Left ventricle myocardium inferior (tissue), 1 donor: ENCODE measurements around the gene ZNF883. TPM values are rescaled to one million over a fixed set of nuclear protein-coding genes. Genes with fewer than 3 reads are reported as not detected.

Source experiments
- DNase-seq: peaks from one replicate; pipeline ENCODE4 v3.0.0-alpha.2; 2020
- H3K27ac ChIP-seq: fragments of 200-600 bp; replicated peaks from 2 replicates; pipeline ENCODE4 v1.8.0; 2021
- H3K27me3 ChIP-seq: fragments of 200-600 bp; 2 replicates; pipeline ENCODE4 v1.8.0; 2021; ENCODE audit warnings: low read depth
- H3K36me3 ChIP-seq: fragments of 200-600 bp; 2 replicates; pipeline ENCODE4 v1.8.0; 2021
- H3K4me1 ChIP-seq: fragments of 200-600 bp; 2 replicates; pipeline ENCODE4 v1.8.0; 2021
- H3K4me3 ChIP-seq: fragments of 200-600 bp; 2 replicates; pipeline ENCODE4 v1.8.0; 2021; ENCODE audit warnings: mild to moderate bottlenecking, moderate library complexity
- H3K9me3 ChIP-seq: fragments of 200-600 bp; replicated peaks from 2 replicates; pipeline ENCODE4 v1.8.0; 2021
- intact Hi-C: fragments of 100-400 bp; cut with micrococcal nuclease; formaldehyde crosslinking; loops from one replicate; pipeline ENCODE4 v1.11.0; 2022
- total RNA-seq: library from RNA; stranded (reverse); fragmentation: NEBNext Ultra II Directional; extraction: Animal tissue kit (Norgen Biotek cat#: 25700); gene quantifications from one replicate; pipeline ENCODE4 v1.2.1, GENCODE V29; 2021
- TF ChIP-seq, protein P1 (sequence below): fragments of 200-600 bp; IDR thresholded peaks from 2 replicates; pipeline ENCODE4 v1.8.0; 2021; ENCODE audit warnings: antibody characterized with exemption, mild to moderate bottlenecking, borderline replicate concordance
- donor health status: DM: no; HTN: yes; CAD: no; lungs with severe emphysema.

ZNF883 gene
- total RNA-seq, 1 donor from 2014 or later: 6.2 TPM

DNA sequence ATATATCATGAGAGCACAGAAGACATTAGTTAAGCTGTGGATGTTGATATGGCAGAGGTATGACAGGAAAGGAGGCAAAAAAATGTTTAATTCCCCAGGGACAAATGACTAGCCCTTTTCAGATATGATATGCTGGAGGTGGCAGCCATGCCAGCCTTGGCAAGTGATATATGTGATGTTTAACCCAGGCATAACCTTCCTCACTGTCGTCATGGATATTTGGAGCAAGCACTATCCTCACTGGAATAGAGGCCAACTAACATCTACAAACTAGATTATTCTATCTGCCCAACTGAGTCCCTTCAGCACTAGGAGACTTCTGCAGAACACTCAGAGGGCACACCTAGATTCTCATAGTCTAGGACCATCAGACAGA lies 94.0 kb downstream of the ZNF883 start:
- TF ChIP-seq, protein P1, sequence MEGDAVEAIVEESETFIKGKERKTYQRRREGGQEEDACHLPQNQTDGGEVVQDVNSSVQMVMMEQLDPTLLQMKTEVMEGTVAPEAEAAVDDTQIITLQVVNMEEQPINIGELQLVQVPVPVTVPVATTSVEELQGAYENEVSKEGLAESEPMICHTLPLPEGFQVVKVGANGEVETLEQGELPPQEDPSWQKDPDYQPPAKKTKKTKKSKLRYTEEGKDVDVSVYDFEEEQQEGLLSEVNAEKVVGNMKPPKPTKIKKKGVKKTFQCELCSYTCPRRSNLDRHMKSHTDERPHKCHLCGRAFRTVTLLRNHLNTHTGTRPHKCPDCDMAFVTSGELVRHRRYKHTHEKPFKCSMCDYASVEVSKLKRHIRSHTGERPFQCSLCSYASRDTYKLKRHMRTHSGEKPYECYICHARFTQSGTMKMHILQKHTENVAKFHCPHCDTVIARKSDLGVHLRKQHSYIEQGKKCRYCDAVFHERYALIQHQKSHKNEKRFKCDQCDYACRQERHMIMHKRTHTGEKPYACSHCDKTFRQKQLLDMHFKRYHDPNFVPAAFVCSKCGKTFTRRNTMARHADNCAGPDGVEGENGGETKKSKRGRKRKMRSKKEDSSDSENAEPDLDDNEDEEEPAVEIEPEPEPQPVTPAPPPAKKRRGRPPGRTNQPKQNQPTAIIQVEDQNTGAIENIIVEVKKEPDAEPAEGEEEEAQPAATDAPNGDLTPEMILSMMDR: no peak
- intact Hi-C loops: no loop called here
- no peaks in the 10 kb centered on the region for H3K9me3 ChIP-seq
- peaks cover 9% of the 10 kb centered on the region for H3K4me1 ChIP-seq
- no peaks in the 10 kb centered on the region for H3K27me3 ChIP-seq
- no peak overlapping the region for H3K4me3 ChIP-seq
- H3K27ac ChIP-seq: no peak overlapping the region
- no peak for DNase-seq
- no peaks in the 10 kb centered on the region for H3K36me3 ChIP-seq

DNA sequence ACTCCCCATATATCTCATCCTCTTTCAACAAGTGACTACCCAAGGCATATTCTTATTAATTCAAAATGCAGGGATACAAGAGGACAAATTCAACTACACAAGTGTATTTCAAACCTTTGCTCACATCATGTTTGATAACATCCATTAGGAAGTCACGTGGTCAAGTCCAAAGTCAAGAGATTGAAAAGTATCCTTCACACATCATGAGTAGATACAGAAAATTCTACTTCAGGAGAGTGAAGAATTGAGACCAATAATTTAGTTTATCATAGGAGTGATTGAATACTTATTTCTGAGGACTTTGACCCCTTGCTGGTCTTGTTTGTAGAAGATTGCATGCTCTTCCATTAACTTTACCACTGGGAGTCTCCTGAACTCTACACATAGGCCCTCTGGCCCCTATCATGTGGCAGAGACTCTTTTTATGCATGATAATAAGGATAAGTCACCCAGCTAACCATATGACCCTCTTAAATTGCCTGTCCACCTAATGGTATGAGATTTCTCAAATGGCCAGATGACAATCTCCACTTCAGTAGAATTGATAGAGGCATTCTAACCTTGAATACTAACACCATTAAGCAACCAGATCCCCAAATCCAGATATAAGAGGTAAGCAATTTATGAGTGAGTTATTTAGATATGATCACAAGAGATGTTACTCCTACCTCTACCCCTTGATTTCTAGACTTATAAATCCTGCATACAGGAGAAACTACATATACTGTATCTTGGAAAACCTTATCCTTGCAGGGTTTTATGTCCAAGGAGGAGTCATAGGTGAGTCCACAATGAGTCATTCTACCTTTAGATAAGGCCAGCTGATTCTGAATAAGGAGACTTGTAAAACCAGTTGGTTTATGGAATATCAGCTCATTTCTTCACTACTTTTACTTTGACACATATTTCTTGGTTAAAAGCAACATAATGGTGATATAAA lies 94.7 kb downstream of the ZNF883 start:
- no peaks in the 10 kb centered on the region for H3K9me3 ChIP-seq
- no peak for DNase-seq
- no peak overlapping the region for H3K27ac ChIP-seq
- no peaks in the 10 kb centered on the region for H3K36me3 ChIP-seq
- intact Hi-C loops: no loop called here
- TF ChIP-seq, protein P1: no peak
- H3K4me1 ChIP-seq: peaks cover 9% of the 10 kb centered on the region
- no peak overlapping the region for H3K4me3 ChIP-seq
- H3K27me3 ChIP-seq: no peaks in the 10 kb centered on the region

DNA sequence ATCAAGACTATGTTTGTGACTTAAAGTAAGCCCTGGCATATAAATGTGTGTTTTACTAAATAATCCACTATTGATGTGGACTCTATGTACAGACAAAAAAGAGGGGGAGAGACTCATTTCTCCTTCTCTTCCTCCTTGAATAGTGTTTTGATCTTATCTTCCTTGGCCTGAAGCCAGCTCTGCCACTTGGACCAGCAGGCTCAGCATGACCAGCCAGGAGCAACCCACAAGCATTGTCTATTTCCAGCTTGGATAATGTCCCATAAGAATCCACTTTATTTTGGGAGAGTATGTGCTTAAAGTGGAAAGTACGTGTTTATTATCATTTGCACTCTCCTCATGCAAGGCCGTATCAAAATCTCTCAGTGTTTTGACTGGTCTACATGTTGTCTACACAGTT lies 97.5 kb downstream of the ZNF883 start:
- no peak overlapping the region for H3K4me3 ChIP-seq
- DNase-seq: no peak
- H3K27ac ChIP-seq: no peak overlapping the region
- H3K27me3 ChIP-seq: no peaks in the 10 kb centered on the region
- TF ChIP-seq, protein P1: no peak
- H3K9me3 ChIP-seq: no peaks in the 10 kb centered on the region
- peaks cover 9% of the 10 kb centered on the region for H3K4me1 ChIP-seq
- intact Hi-C loops: no loop called here
- no peaks in the 10 kb centered on the region for H3K36me3 ChIP-seq

DNA sequence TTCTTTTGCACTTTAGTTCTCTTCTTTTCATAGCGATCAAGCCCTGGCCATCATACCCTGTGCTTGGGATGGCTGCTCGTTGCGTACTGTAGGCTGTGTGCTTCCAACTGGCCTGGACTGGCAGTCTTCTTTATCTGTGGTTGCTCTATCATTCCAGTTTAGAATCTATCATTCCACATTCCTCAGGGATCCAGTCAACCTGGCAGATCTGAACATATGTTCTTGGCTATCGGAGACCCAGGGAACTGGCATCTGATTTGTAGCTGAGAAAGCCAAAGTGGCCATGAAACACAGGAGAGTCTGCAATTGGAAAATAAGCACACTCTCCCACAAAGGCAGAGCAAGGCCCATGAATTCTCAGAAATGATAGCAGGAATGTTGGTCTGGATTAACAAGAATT lies 98.7 kb downstream of the ZNF883 start:
- H3K4me1 ChIP-seq: peaks cover 9% of the 10 kb centered on the region
- TF ChIP-seq, protein P1: no peak
- intact Hi-C loops: no loop called here
- no peak overlapping the region for H3K4me3 ChIP-seq
- DNase-seq: no peak
- H3K27ac ChIP-seq: no peak overlapping the region
- no peaks in the 10 kb centered on the region for H3K36me3 ChIP-seq
- no peaks in the 10 kb centered on the region for H3K27me3 ChIP-seq
- no peaks in the 10 kb centered on the region for H3K9me3 ChIP-seq

DNA sequence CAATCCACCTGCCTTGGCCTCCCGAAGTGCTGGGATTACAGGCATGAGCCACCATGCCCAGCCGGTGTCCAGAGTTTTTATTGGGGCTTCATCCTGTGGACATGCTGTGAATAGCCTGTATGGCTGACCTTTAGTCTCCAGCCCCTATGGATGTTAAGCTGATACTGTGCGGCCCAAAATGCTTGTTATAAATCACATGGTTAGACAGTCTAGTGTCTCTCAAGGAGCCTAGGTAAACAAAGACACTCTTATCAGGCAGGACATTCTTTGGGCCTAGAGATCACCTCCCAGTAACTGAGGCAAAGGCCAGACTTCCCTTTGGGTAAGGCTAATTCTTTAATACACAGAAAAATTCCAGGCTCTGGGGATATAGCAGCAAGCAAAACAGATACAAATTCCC lies 99.4 kb downstream of the ZNF883 start:
- TF ChIP-seq, protein P1: no peak
- Histone ChIP-seq H3K27ac (no peak overlapping the region), H3K36me3 (no peaks in the 10 kb centered on the region), H3K4me3 (no peak overlapping the region), H3K9me3 (no peaks in the 10 kb centered on the region), H3K4me1 (peaks cover 9% of the 10 kb centered on the region), H3K27me3 (no peaks in the 10 kb centered on the region)
- DNase-seq: no peak
- intact Hi-C loops: no loop called here
